Adrenal gland (tissue), 5 donors: ENCODE data around the gene ZNF562.

Experiments
- CTCF ChIP-seq, 6 experiments: fragments of 450-650 bp in 4 of 6; fragments of 200-600 bp in 2 of 6; sonication (generic) in 1 of 6; IDR thresholded peaks; 1 replicate in 5 of 6; 2 replicates in 1 of 6; pipeline versions ENCODE4 v1.5.1 to v1.8.0; 2016 to 2021; ENCODE audit warnings: antibody characterized with exemption in 6 of 6, mild to moderate bottlenecking in 2 of 6, moderate library complexity in 1 of 6
- POLR2A ChIP-seq, 2 donors: fragments of 450-650 bp; IDR thresholded peaks; one replicate each; pipeline ENCODE4 v1.6.1; 2017; ENCODE audit warnings: antibody characterized with exemption in 2 of 2, mild to moderate bottlenecking in 2 of 2, moderate library complexity in 1 of 2
- donor health status: DM: no; HTN: no; CAD: no.

- no peak for TF ChIP-seq CTCF (IDR thresholded peaks at IDR 0.05)
- TF ChIP-seq POLR2A (IDR thresholded peaks at IDR 0.05), result no peak
Observed at GRCh38 chr19:9627856-9628255, 47.0 kb downstream of the ZNF562 start.
